ENCODE measurements around the gene FBXO24.

- TF ChIP-seq CTCF (IDR thresholded peaks at IDR 0.05; ENCODE audit: poor library complexity) (no peak), EZH2phosphoT487 (IDR thresholded peaks at IDR 0.05; ENCODE audit: low read depth, severe bottlenecking, unreplicated experiment) (no peak), EZH2 (IDR thresholded peaks at IDR 0.05; ENCODE audit: borderline replicate concordance) (no peak)
Measured at GRCh38 chr7:100546926-100547800, 39.0 kb upstream of the FBXO24 start.

Measured in hepatocyte (in vitro differentiated cells).